ENCODE results near the gene METTL17.

The METTL17 gene

GRCh38 chr14:21025371-21026273, 35.8 kb downstream of the METTL17 start:
- H3K27me3 ChIP-seq (ENCODE audit: control insufficient read depth, insufficient read depth, low read length), result peaks cover 42% of the 10 kb centered on the region
- no peaks in the 10 kb centered on the region for H3K9me3 ChIP-seq (ENCODE audit: control insufficient read depth, insufficient read depth, low read length)
- H3K36me3 ChIP-seq (ENCODE audit: control insufficient read depth, insufficient read depth, low read length), result no peaks in the 10 kb centered on the region
- peaks cover 14% of the 10 kb centered on the region for H3K4me1 ChIP-seq (ENCODE audit: control insufficient read depth, insufficient read depth, low read length)
- H3K4me3 ChIP-seq (ENCODE audit: low read depth, low read length), result peak overlapping the region; percentile 76
- H3K27ac ChIP-seq (ENCODE audit: low read depth, low read length), result peak overlapping the region; percentile 86
- H3K9ac ChIP-seq (ENCODE audit: low read depth, low read length), result no peak overlapping the region

GRCh38 chr14:21026274-21026987, 36.7 kb downstream of the METTL17 start:
- peak overlapping the region; percentile 76 for H3K4me3 ChIP-seq (ENCODE audit: low read depth, low read length)
- no peaks in the 10 kb centered on the region for H3K36me3 ChIP-seq (ENCODE audit: control insufficient read depth, insufficient read depth, low read length)
- no peak overlapping the region for H3K9ac ChIP-seq (ENCODE audit: low read depth, low read length)
- peaks cover 40% of the 10 kb centered on the region for H3K27me3 ChIP-seq (ENCODE audit: control insufficient read depth, insufficient read depth, low read length)
- peaks cover 14% of the 10 kb centered on the region for H3K4me1 ChIP-seq (ENCODE audit: control insufficient read depth, insufficient read depth, low read length)
- no peaks in the 10 kb centered on the region for H3K9me3 ChIP-seq (ENCODE audit: control insufficient read depth, insufficient read depth, low read length)
- peak overlapping the region; percentile 86 for H3K27ac ChIP-seq (ENCODE audit: low read depth, low read length)

- Histone ChIP-seq H3K4me3 (ENCODE audit: low read depth, low read length) (no peak overlapping the region), H3K4me1 (ENCODE audit: control insufficient read depth, insufficient read depth, low read length) (peaks cover 14% of the 10 kb centered on the region), H3K36me3 (ENCODE audit: control insufficient read depth, insufficient read depth, low read length) (no peaks in the 10 kb centered on the region), H3K9me3 (ENCODE audit: control insufficient read depth, insufficient read depth, low read length) (no peaks in the 10 kb centered on the region), H3K27ac (ENCODE audit: low read depth, low read length) (no peak overlapping the region), H3K9ac (ENCODE audit: low read depth, low read length) (no peak overlapping the region), H3K27me3 (ENCODE audit: control insufficient read depth, insufficient read depth, low read length) (peaks cover 35% of the 10 kb centered on the region)
Observed at GRCh38 chr14:21026988-21027315, 37.2 kb downstream of the METTL17 start.

- H3K27ac ChIP-seq (ENCODE audit: low read depth, low read length), result no peak within 1 kb of the TSS
- H3K9ac ChIP-seq (ENCODE audit: low read depth, low read length), result no peak within 1 kb of the TSS
- H3K27me3 ChIP-seq (ENCODE audit: control insufficient read depth, insufficient read depth, low read length), result peaks cover 10% of the 10 kb centered on the region
- H3K4me1 ChIP-seq (ENCODE audit: control insufficient read depth, insufficient read depth, low read length), result peaks cover 14% of the 10 kb centered on the region
- H3K4me3 ChIP-seq (ENCODE audit: low read depth, low read length), result no peak within 1 kb of the TSS
- no peaks in the 10 kb centered on the region for H3K36me3 ChIP-seq (ENCODE audit: control insufficient read depth, insufficient read depth, low read length)
- H3K9me3 ChIP-seq (ENCODE audit: control insufficient read depth, insufficient read depth, low read length), result no peaks in the 10 kb centered on the region
Observed at GRCh38 chr14:21029917-21030316, 40.1 kb downstream of the METTL17 start, which contains the start of gene TPPP2. TPPP2 (plus strand) TSS chr14:21030217; CDS start chr14:21030582, 365 bp downstream.

GRCh38 chr14:21030531-21030930, 40.8 kb downstream of the METTL17 start:
- Histone ChIP-seq H3K36me3 (ENCODE audit: control insufficient read depth, insufficient read depth, low read length) (no peaks in the 10 kb centered on the region), H3K9me3 (ENCODE audit: control insufficient read depth, insufficient read depth, low read length) (no peaks in the 10 kb centered on the region), H3K4me1 (ENCODE audit: control insufficient read depth, insufficient read depth, low read length) (peaks cover 14% of the 10 kb centered on the region), H3K4me3 (ENCODE audit: low read depth, low read length) (no peak overlapping the region), H3K27me3 (ENCODE audit: control insufficient read depth, insufficient read depth, low read length) (peaks cover 10% of the 10 kb centered on the region), H3K9ac (ENCODE audit: low read depth, low read length) (no peak overlapping the region), H3K27ac (ENCODE audit: low read depth, low read length) (no peak overlapping the region)

GRCh38 chr14:21032326-21033132, 42.7 kb downstream of the METTL17 start:
- Histone ChIP-seq H3K36me3 (ENCODE audit: control insufficient read depth, insufficient read depth, low read length) (no peaks in the 10 kb centered on the region), H3K27me3 (ENCODE audit: control insufficient read depth, insufficient read depth, low read length) (no peaks in the 10 kb centered on the region), H3K4me3 (ENCODE audit: low read depth, low read length) (no peak overlapping the region), H3K9me3 (ENCODE audit: control insufficient read depth, insufficient read depth, low read length) (no peaks in the 10 kb centered on the region), H3K27ac (ENCODE audit: low read depth, low read length) (no peak overlapping the region), H3K9ac (ENCODE audit: low read depth, low read length) (no peak overlapping the region), H3K4me1 (ENCODE audit: control insufficient read depth, insufficient read depth, low read length) (no peaks in the 10 kb centered on the region)

GRCh38 chr14:21033133-21033698, 43.4 kb downstream of the METTL17 start:
- no peak overlapping the region for H3K4me3 ChIP-seq (ENCODE audit: low read depth, low read length)
- H3K27ac ChIP-seq (ENCODE audit: low read depth, low read length), result no peak overlapping the region
- H3K9me3 ChIP-seq (ENCODE audit: control insufficient read depth, insufficient read depth, low read length), result no peaks in the 10 kb centered on the region
- no peak overlapping the region for H3K9ac ChIP-seq (ENCODE audit: low read depth, low read length)
- no peaks in the 10 kb centered on the region for H3K36me3 ChIP-seq (ENCODE audit: control insufficient read depth, insufficient read depth, low read length)
- no peaks in the 10 kb centered on the region for H3K27me3 ChIP-seq (ENCODE audit: control insufficient read depth, insufficient read depth, low read length)
- no peaks in the 10 kb centered on the region for H3K4me1 ChIP-seq (ENCODE audit: control insufficient read depth, insufficient read depth, low read length)

- Histone ChIP-seq H3K4me3 (ENCODE audit: low read depth, low read length) (no peak within 1 kb of the TSS), H3K36me3 (ENCODE audit: control insufficient read depth, insufficient read depth, low read length) (no peaks in the 10 kb centered on the region), H3K9ac (ENCODE audit: low read depth, low read length) (no peak within 1 kb of the TSS), H3K9me3 (ENCODE audit: control insufficient read depth, insufficient read depth, low read length) (no peaks in the 10 kb centered on the region), H3K27me3 (ENCODE audit: control insufficient read depth, insufficient read depth, low read length) (no peaks in the 10 kb centered on the region), H3K4me1 (ENCODE audit: control insufficient read depth, insufficient read depth, low read length) (peaks cover 13% of the 10 kb centered on the region), H3K27ac (ENCODE audit: low read depth, low read length) (no peak within 1 kb of the TSS)
Observed at GRCh38 chr14:21034707-21035106, 44.9 kb downstream of the METTL17 start, which contains the start of gene RNASE13. RNASE13 (minus strand) TSS chr14:21034807; CDS start chr14:21034288, 519 bp downstream.

GRCh38 chr14:21036751-21037150, 47.0 kb downstream of the METTL17 start:
- Histone ChIP-seq H3K9me3 (ENCODE audit: control insufficient read depth, insufficient read depth, low read length) (no peaks in the 10 kb centered on the region), H3K4me1 (ENCODE audit: control insufficient read depth, insufficient read depth, low read length) (peaks cover 16% of the 10 kb centered on the region), H3K4me3 (ENCODE audit: low read depth, low read length) (no peak overlapping the region), H3K27ac (ENCODE audit: low read depth, low read length) (no peak overlapping the region), H3K9ac (ENCODE audit: low read depth, low read length) (no peak overlapping the region), H3K27me3 (ENCODE audit: control insufficient read depth, insufficient read depth, low read length) (no peaks in the 10 kb centered on the region), H3K36me3 (ENCODE audit: control insufficient read depth, insufficient read depth, low read length) (no peaks in the 10 kb centered on the region)

GRCh38 chr14:21037156-21037555, 47.4 kb downstream of the METTL17 start:
- Histone ChIP-seq H3K27me3 (ENCODE audit: control insufficient read depth, insufficient read depth, low read length) (no peaks in the 10 kb centered on the region), H3K36me3 (ENCODE audit: control insufficient read depth, insufficient read depth, low read length) (no peaks in the 10 kb centered on the region), H3K4me1 (ENCODE audit: control insufficient read depth, insufficient read depth, low read length) (peaks cover 16% of the 10 kb centered on the region), H3K9me3 (ENCODE audit: control insufficient read depth, insufficient read depth, low read length) (no peaks in the 10 kb centered on the region), H3K4me3 (ENCODE audit: low read depth, low read length) (no peak overlapping the region), H3K27ac (ENCODE audit: low read depth, low read length) (no peak overlapping the region), H3K9ac (ENCODE audit: low read depth, low read length) (no peak overlapping the region)

All from HUES48 (cell line).